HK-2 (cell line): ENCODE results near the gene ACOXL.
A peak's percentile ranks its signal among the peaks of the same experiment; 100 is the strongest.
"Not testable (repeated sequence)": the region's sequence is repeated elsewhere in the genome, so short reads cannot be mapped to it uniquely, and the experiment has no call there.

Experiments used
- DNase-seq: peaks from one replicate; pipeline ENCODE4 v3.0.0-alpha.2; 2018; ENCODE audit not compliant: unreplicated experiment

The ACOXL gene

DNA sequence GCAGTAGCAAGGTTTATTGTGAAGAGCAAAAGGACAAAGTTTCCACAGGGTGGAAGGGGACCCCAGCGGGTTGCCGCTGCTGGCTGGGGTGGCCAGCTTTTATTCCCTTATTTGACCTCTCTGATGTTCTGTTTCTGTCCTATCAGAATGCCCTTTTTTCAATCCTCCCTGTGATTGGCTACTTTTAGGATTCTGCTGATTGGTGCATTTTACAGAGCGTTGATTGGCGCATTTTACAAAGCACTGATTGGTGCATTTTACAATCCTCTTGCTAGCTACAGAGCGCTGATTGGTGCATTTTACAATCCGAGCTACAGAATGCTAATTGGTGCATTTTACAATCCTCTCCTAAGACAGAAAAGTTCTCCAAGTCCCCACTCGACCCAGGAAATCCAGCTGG lies 123.5 kb downstream of the ACOXL start:
- not testable (repeated sequence) for DNase-seq

DNA sequence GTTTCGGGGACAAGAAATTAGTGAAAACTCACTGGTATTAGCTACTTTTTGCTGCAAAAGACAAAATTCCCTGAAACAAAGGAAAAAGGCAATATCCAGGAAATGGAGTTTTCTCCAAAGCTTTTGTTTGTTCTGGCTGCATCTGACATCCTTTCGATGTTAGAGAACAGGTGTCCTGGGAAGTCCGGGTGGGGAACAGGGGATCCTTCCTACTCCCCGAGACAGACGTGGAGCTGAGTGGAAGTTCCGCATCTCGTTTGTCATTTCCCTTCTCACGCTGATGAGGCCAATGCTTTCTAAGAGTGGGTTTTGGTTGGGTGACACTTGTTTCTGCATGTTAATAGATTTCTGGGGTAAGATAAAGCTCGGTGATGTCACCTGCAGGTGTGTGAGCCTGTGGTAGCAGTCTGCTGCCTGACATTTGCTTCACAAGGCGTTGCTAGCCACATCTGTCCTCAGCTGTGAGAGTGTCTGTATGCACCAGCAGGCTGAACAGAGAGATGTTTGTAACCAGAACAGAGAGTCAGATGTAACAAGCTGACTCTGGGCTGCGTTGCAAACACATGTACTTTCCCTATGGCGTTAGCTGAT lies 125.9 kb downstream of the ACOXL start:
- DNase-seq: no peak

DNA sequence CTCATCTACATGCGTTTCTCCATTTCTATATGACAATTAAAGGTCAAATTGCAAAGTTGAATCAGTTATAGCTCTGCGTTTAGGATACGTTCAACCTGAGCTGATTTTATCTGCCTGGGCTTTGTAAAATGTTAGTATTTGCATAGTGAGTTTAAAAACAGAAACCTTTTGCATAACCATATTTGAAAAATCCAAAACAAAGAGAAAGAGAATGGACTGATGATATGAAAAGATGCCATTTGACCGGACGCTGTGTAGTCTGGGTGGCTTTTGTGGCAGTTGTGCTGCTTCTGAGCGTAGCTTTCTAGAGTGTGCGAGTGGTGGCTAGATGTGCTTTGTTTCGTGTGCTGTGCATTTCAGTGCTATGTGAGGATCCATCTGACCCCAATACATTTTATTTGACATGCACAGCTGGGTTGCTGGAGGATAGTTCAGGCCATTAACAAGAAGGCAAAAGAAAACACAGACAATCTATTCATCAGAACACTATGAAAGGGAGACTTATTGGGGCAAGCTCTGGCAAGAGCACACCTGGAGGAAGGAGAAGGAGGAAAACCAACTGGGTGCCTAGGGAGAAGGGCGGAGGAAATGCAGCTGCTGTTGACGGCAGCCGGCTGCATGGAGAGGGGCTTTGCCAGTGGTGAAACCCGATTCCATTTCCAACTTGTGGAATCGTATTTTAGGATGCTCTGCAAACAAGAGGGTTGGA lies 126.8 kb downstream of the ACOXL start:
- DNase-seq: no peak

DNA sequence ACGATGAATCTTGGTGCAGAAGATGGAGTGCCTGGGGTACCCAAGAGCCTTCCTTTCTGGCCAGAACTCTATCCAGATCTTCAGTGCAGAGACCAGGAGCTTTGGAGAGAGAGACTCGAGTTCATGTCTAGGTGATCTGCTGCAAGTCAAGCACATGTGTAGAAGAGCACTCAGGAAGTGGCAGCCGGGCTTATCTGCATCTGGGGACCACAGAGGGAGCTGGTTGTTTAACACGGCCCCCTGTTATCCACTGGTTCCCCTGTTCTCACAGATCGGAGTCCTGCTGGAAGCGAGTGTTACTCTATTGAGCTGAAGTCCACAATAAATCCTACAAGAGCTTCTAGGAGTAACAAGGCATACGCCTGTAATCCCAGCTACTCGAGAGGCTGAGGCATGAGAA lies 128.3 kb downstream of the ACOXL start:
- DNase-seq: no peak

DNA sequence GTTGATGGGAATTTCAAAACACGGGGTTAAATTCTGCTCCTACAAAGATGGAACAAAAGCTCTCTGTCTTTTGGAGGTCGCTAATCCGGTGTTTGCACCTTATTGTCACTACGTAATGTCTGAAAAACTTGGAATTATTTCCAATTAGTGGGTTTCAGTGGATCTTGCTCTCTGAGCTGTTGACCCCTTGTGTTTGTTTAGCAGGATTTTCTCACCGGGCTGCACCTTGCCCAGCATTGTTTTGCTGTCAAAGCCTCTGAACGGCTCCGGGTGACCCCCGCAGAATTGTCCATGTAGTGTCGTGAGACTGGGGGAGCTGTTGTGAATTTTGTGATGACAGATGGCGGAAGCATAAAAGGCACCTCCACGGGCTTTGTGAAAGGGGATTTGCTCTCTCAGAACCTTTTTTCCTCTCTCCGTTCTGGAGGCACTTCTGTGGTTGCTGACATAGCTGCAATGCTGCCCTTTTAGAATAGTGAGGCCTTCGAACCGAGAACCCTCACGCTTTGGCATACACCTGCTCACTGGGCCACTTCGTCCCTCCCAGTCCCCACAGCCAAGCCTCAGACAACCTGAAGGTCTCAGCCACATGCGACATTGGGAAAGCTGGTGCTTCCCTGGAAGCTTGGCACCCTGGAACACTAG lies 129.4 kb downstream of the ACOXL start:
- DNase-seq: no peak

DNA sequence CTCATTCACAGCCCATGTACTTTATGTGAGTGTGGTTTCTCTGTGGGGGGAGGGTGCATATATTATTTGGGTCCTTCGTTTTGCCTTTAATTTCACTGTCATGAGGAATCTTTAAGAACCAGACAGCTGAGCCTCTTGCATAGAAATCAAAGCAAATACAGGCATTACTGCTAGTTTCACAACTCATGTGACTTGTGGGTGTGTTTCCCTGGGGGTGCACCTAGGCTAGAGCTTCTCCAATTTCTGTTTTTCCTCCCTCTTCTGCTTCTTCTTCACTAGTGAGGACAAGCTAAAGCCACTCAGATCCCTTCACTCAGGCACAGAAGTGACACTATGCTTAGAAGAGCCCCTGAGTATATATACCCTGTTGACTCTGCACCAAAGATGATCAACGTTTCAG lies 131.4 kb downstream of the ACOXL start:
- DNase-seq: no peak

DNA sequence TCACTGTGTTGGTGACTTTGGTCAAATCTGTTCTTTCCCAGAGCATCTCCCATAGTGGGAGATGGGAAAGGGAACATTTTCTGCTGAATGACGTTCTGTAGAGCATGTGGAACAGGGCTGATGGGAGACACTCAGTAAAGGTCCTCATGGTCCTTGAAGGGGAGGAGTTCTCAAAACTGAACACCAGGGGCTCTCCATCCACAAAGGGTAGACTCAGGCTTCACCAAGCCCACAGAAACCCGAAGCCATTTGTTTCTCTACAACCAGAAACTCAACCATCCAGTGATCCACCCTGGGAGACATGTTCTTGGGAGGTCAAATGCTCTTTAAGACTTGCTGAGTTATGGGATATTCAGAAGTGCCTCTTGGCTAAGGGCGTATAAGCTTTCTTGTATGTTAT lies 131.8 kb downstream of the ACOXL start:
- no peak for DNase-seq

DNA sequence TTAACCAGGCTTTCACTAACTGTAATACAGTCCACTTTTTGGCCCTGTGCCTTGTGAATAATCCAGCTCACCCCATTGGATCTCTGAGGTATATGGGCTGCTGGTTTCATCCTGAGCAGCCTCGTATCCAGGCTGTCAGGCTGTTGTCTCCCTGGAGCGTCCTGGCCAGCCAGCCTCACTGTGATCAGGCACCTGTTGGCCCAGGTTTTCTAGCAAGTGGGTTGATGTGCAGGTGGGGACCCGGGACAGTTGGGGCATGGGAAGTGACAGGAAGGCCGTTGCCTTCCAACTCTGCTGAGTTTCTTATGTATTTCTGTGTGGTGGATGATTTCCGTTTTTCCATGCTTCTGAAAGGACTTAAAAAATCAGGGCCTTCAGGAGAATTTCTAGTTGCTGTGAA lies 132.4 kb downstream of the ACOXL start:
- no peak for DNase-seq

DNA sequence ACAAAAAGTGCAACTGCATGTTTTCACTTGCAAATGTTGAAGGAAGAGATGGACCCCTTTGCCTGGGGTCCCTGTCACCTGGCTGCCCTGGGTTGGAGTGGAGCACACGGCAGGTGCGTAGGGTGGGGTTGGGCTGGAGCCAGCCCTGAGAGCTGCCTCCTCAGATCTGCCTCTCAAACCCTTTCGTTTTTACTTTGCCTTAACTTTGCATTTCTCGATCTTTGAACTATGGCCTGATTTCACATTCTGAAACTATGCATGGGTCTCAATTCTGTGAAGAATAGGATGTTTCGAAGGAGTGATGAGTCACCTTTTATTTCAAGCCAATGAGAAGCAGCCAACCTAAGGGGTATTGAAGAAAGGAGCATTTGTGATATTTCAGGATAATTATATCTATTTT lies 132.8 kb downstream of the ACOXL start:
- DNase-seq: no peak

DNA sequence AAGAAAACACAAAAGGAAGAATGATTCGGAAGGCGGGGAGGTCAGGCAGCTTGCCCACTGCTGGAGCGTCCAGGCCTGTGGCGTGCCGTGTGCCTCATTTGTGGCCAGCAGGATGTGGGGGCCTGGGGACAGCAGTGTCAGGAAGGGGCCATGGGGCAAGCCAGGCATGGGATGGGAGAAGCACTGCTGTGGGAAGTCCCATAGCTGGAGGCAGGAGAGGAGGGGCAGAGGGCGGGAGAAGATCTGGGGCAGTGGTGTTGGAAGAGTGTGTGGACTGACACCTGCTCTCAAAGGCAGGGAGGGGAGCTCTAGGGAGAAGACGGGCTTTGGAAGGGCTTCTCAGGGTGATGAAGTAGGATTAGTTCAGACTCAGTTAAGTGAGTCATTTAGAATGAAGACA lies 133.7 kb downstream of the ACOXL start:
- no peak for DNase-seq

DNA sequence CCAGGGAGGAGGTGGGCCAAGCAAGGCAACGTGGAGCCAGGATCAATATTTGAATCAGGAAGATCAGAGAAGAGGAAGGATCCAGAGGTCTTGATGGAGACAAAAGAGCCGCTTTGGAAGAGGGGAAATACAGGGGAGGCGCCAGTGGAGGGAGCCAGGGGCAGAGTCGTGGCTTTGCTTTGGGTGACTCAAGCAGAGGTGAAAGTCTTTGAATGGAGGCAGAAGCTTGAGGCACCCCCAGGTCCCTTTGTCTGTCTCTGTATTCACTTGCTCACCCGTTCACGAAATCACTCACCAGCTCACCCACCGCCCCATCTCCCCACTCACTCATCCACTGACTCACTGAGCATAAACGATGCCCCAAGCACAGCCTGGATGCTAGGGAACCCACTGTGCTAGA lies 134.1 kb downstream of the ACOXL start:
- no peak for DNase-seq

DNA sequence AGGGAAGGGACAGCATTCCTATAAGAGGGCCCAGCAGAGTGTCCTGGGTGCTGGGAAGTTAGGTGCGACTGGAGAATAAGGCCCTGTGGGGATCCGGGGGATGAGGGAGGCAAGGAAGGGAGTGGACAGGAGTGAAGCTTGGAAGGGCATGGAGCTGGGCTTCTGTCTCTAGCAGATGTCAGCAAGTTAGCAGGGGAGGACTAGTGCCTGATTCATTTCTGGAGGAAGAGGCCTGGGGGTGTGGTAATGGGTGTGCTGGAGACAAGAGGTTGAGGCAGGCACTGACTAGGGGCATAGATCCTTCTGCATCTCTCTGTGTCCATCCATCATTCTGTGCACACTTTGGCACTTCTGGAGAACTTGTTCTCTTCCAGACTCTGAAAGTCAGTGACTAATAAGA lies 134.7 kb downstream of the ACOXL start:
- no peak for DNase-seq

DNA sequence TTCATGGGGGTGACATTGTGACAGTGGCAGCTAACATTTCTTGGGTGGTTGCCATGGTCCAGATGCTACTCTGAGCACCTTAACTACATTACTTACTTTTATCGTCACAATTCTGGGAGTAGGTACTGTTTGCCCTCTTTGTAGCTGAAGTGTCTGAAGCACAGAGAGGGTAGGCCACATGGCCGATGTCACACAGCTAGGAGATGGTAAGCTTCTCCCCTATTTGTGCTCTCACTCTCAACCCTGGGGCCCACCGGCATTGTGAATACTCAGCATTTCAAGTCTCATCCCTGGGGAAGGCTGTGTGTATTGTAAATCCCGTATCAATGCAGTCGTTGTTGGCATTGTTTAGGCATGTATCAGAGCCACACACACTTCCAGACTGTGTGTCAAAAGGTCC lies 136.6 kb downstream of the ACOXL start:
- DNase-seq: no peak

DNA sequence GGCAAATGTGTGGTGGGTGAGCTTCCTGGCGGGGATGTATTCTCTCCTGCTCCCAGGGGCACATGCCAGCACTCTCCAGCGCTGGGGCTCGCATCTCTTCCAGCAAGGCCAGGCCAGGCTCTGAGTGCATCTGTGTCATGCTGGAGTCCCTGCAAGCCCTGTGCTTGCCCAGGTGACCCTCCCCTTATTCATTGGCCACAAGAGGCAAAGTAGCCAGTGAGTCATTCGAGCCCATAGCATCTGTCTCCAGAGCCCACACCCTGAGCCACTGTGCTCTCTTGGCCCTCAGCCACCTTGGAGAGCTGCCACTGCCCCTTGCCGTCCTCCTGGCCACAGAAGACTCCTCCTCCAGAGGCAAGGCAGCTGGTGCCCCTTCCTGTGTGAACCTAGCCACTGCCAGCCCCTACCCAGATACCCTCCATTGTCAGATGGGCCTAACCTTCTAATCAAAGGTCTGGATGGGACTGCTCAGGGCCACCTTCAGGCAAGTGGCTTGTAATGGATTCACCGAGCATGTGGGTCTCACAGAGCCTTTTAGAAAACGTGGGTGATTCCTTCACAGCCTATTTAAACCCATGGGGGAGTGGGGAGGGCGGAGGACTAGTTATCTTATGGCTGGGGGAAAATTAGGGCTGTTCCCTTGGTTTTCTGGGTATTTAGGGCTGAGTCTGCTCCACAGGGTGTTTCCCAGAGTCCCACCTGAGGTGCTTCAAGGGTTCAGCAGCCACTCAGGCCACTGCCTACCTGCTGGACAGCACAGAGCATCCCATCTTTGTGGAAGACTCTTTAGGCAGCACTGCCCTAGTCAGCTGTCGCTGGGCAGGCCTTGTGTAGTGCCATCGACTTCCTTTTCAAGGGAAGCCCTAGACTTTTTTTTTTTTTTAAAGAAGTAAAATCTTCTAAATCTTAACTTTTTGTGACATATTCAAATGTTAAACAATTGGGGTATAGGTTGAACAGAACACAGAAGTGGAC lies 137.4 kb downstream of the ACOXL start:
- DNase-seq: peak; percentile 34

DNA sequence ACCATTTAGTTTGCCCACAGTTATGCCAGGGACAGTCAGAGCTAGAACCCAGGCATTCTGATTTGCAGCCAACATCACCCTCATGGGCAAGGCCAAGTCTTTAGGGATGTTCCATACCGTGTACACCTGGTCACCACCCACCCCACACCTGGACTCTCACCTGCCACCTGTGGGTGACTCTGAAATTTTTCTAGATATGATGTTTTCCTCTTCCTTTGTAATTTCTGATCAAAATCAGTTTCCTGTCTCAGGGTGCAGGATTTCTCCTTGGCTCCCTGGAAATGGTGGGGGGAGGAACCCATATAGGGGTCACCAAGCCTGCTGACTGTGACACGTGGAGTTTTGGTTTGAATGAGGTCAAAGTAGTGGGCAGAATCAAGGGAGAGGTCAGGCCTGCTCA lies 138.2 kb downstream of the ACOXL start:
- DNase-seq: no peak

DNA sequence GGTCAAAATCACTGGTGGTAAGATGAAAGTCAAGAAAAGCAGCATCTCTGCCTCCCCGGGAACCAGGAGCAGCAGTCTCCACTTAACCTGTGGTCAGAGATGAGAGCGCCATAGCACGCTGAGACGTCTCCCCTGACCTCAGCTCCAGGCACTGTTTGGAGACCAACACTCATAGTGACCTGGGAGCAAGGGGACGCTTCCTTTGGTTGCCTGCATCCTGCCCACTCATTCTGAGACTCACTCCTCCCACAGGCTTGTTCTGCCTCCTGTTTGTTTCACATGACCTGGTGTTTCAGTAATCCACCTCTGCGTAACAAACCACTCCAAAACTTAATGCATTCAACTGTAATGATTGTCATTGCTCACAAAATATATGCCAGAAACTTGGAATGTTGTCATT lies 139.3 kb downstream of the ACOXL start:
- DNase-seq: no peak

DNA sequence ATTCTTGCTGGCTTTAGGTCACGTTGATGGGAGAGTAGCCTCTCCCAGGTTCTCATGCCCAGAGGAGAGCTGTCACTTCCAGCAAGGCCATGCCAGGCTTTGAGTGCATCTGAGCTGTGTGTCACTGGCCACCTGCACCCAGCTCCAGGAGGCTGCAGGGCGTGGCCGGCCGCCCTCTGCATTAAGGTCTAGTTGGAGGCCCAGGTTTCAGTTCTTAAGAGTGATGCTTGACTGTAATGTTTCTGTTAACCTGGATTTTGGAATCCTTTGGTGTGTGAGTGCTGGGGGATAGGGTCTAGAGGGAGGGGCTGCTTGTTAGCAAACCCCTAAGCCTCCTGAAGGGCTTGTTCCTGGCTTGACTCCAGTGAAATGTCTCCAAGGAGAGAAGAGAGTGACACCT lies 140.1 kb downstream of the ACOXL start:
- DNase-seq: no peak

DNA sequence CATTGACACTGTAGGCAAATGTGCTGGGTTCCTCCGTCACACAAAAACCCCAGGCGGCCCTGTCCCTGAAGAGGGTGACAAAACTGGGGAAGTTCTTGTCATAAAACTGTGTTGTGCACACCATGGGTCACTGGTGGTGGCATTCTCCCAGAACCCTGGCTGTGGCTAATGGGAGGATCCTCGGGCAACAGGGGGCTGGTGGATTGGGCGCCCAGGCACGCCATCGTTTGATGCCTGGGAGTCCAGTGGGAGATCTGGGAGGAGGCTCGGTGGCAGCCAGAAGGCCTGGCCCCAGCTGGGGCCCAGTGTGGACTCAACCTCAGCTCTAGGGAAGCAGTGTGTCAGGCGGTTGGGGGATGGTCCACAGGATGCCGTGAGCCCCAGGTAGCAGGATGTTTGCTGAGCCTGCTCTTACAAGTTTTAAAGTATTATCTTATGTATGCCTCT lies 140.7 kb downstream of the ACOXL start:
- no peak for DNase-seq

DNA sequence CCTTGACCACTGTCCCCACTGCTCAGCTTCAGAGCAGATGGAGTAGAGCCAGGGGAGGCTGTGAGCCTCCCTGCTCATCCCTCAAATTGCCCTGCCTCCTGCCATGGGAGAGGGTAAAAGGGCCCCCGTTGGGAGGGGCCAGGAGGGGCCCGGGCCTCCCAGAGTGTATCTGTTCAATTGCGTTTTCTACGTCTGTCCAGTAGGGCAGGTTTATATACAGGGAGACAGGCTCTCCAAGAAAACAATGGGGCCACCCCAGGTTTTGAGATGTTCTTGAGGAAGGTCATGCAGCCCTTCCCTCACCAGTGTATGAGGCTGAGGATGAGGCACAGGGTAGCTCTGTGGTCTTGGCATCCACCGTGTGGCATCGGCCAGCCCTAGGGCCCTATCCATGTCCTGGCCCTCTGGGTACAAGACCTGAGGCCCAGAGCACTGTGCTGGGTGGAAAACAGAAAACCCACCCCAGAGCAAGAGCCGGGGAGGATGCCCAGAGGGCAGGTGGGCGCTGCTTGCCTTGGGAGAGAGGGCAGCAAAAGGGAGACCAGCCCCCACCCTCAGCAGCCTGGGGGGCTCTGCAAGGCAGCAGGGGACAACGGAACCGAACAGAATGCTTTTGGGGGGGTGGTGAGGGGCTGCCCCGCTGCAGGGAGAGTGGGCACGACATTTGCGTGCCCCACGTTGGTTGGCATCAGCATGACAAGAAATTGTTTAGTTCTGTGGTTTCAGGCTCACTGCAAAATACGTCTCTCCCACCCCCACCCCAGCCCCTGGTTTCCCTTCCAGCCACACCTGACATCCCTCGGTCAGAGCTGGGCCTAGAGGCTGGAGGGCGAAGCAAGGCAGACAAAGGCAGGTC lies 141.5 kb downstream of the ACOXL start:
- DNase-seq: no peak

DNA sequence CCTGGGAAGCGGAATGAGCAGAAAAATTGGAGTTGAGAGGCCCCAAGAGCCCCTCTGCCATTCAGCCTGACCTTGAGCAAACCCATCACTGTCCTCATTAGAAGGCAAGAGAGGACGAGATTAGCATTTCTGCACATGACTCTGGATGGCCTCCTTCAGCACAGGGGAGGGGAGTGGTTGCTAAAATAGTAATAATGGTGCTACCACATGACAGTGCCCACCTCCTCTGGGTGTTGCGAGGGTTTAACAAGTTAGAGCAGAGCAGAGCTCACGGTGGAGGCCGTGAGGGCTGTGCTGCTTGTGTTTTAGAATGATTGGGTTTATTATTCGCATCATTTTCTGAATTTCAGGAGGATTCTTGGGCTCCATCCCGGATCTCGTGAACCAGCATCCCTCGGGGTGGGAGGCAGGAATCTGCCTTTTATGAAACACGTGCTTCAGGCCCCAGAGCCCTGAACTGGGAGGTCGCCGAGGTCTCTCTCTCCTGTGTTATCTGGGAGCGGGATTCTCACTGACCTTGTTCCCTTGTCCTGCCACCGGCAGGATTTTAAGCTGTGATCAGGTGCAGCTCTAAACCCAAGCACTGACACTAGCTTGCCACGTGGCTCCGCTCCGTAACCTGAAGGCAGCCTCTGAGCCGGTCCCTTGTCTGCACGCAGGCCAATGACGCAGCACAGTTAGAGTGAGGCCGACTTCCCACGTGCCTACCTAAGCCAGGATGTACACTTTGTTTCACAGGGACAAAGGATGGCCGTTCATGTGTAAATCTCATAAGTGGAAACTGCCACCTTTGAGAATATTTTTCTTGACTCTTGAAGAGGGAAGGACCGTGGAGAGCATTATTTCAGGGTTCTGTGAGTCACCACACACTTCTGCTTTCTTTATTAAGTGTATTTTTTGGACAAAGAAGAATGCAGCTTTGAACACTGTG lies 142.3 kb downstream of the ACOXL start:
- DNase-seq: no peak
